Measurements from ENCODE around the gene MICAL2.

MICAL2 gene

GRCh38 chr11:12076840-12077534, 33.4 kb upstream of the MICAL2 start:
- DNase-seq (ENCODE audit: low read depth, low spot score) = no peak

- no peak for DNase-seq (ENCODE audit: low read depth, low spot score)
Measured at GRCh38 chr11:12077535-12078280, 32.7 kb upstream of the MICAL2 start.

- no peak for DNase-seq (ENCODE audit: low read depth, low spot score)
Measured at GRCh38 chr11:12079726-12080556, 30.4 kb upstream of the MICAL2 start.

GRCh38 chr11:12083380-12083779, 27.0 kb upstream of the MICAL2 start:
- no peak for DNase-seq (ENCODE audit: low read depth, low spot score)

GRCh38 chr11:12084256-12084655, 26.1 kb upstream of the MICAL2 start:
- DNase-seq (ENCODE audit: low read depth, low spot score) = no peak

- no peak for DNase-seq (ENCODE audit: low read depth, low spot score)
Measured at GRCh38 chr11:12085371-12086251, 24.8 kb upstream of the MICAL2 start.

- DNase-seq (ENCODE audit: low read depth, low spot score) = no peak
Measured at GRCh38 chr11:12086271-12087074, 23.9 kb upstream of the MICAL2 start.

GRCh38 chr11:12087075-12088004, 23.1 kb upstream of the MICAL2 start:
- no peak for DNase-seq (ENCODE audit: low read depth, low spot score)

- DNase-seq (ENCODE audit: low read depth, low spot score) = no peak
Measured at GRCh38 chr11:12088047-12088481, 22.3 kb upstream of the MICAL2 start.

- DNase-seq (ENCODE audit: low read depth, low spot score) = no peak
Measured at GRCh38 chr11:12088531-12088930, 21.9 kb upstream of the MICAL2 start.

GRCh38 chr11:12089041-12089440, 21.3 kb upstream of the MICAL2 start:
- no peak for DNase-seq (ENCODE audit: low read depth, low spot score)

GRCh38 chr11:12089473-12089872, 20.9 kb upstream of the MICAL2 start:
- DNase-seq (ENCODE audit: low read depth, low spot score) = no peak

- DNase-seq (ENCODE audit: low read depth, low spot score) = no peak
Measured at GRCh38 chr11:12090061-12090591, 20.3 kb upstream of the MICAL2 start.

- no peak for DNase-seq (ENCODE audit: low read depth, low spot score)
Measured at GRCh38 chr11:12090761-12091258, 19.6 kb upstream of the MICAL2 start.

GRCh38 chr11:12091956-12092558, 18.3 kb upstream of the MICAL2 start:
- no peak for DNase-seq (ENCODE audit: low read depth, low spot score)

- DNase-seq (ENCODE audit: low read depth, low spot score) = no peak
Measured at GRCh38 chr11:12092714-12093113, 17.7 kb upstream of the MICAL2 start.

GRCh38 chr11:12094872-12095800, 15.3 kb upstream of the MICAL2 start:
- DNase-seq (ENCODE audit: low read depth, low spot score) = no peak
